ENCODE results near the gene CHD3.
"Not testable (repeated sequence)": the region's sequence is repeated elsewhere in the genome, so short reads cannot be mapped to it uniquely, and the experiment has no call there.

CHD3 gene

DNA sequence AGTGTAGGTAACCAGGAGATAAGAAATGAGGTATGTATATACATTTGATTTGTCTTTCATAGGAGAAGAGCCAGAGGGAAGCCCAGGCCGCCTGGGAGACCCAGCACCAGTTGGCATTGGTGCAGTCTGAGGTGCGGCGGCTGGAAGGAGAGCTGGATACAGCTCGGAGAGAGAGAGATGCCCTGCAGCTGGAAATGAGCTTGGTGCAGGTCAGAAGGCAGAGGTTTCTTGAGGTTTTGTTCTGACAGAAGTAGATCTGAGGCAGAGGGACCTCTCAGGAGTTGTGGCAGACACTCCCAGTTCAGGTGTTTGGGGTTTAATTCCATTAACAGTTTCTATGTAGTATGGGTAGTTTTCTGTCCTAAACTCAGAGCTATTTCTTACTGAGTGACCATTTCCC lies 51.4 kb downstream of the CHD3 start:
- no peak for DNase-seq

DNA sequence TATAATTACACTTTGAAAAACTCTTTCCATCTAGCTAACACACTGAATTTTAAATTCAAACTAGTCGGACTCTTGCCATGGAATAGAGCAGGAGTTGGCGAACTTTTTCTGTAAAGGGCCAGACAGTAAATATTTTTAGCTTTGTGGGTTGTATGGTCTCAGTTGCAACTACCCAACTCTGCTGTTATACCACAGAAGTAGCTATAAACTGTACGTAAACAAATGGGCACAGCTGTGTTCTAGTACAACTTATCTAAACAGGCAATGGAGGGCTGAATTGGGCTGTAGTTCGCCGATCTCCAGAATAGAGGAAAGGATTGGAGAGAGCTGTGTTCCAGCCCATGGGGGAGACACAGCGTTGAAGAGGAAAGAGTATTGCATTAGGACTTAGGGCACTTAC lies 52.2 kb downstream of the CHD3 start:
- no peak for DNase-seq

DNA sequence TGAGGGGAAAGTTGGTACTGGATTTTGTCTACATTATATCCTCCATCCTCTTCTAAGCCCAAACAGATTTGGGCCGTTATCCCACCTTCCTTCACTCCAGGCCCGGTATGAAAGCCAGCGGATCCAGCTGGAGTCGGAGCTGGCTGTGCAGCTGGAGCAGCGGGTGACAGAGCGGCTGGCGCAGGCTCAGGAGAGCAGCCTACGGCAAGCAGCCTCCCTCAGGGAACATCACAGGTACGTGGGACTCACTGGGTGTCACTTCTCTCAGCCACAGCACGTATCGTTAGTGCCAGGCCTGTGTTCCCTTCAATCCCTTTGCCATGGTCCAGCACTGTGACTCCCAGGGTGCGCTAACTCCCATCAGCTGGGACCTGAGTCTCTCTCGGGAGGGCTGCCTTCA lies 54.7 kb downstream of the CHD3 start:
- DNase-seq, result no peak

DNA sequence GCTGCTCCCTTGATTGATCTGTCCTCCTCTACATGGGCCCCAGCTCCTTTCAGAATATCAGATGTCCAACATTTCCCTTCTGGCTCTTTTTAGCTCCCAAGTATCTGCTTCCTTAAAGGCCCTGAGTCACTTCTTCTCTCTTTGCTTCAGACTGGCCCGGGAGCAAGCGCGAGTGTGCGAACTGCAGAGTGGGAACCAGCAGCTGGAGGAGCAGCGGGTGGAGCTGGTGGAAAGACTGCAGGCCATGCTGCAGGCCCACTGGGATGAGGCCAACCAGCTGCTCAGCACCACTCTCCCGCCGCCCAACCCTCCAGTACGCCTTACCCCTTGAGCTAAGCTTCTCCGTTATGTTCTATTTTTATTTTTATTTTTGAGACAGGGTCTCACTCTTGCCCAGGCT lies 55.7 kb downstream of the CHD3 start:
- no peak for DNase-seq

DNA sequence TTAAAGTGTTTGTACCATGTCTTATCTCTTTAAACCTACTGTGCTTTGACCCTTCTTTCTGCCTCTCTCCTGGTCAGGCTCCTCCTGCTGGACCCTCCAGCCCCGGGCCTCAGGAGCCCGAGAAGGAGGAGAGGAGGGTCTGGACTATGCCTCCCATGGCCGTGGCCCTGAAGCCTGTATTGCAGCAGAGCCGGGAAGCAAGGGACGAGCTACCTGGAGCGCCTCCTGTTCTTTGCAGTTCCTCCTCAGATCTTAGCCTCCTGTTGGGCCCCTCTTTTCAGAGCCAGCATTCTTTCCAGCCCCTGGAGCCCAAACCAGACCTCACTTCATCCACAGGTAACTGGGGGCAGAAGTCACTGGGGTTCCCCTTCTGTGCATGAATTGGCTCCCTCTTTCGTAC lies 57.1 kb downstream of the CHD3 start:
- no peak for DNase-seq

DNA sequence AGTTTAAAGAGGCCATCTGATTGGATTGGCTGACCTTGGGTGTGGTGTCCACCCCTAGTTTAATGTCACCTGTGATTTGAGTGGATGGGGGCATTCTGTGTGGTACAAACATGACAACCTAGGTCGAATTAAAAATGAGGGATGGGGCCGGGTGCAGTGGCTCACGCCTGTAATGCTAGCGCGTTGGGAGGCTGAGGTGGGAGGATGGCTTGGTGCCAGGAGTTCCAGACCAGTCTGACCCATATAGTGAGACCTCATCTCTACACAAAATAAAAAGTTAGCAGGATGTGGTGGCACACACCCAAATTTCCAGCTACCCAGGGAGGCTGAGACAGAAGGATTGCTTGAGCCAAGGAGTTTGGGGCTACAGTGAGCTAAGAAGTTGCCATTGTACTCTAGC lies 57.9 kb downstream of the CHD3 start:
- DNase-seq, result no peak

DNA sequence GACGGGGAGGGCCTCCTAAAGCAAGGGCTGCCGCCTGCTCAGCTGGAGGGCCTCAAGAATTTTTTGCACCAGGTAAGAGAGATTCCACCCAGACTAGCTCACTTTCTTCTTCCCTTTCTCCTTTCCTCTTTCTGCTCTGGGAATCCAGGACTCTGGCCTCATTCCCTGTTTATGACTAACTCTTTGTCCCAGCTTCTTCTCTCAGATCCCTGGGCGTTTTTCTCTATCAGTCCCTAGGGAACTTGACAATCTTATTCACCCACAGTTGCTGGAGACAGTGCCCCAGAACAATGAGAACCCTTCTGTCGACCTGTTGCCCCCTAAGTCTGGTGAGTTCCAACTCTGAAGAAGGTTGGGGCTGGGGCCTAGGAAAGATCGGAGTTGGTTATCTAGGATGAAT lies 59.1 kb downstream of the CHD3 start:
- no peak for DNase-seq

DNA sequence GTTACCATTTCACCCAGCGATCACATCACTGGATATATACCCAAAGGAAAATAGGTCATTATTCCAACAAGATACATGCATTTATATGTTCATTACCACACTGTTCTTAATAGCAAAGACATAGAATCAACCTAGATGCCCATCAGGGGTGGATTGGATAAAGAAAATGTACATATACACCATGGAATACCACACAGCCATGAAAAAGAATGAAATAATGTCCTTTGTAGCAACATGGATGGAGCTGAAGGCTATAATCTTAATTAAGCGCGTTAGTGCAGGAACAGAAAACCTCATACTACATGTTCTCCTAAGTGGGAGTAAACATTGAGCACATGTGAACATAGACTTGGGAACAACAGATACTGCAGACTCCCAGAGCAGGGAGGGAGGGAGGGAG lies 62.0 kb downstream of the CHD3 start:
- DNase-seq, result no peak

DNA sequence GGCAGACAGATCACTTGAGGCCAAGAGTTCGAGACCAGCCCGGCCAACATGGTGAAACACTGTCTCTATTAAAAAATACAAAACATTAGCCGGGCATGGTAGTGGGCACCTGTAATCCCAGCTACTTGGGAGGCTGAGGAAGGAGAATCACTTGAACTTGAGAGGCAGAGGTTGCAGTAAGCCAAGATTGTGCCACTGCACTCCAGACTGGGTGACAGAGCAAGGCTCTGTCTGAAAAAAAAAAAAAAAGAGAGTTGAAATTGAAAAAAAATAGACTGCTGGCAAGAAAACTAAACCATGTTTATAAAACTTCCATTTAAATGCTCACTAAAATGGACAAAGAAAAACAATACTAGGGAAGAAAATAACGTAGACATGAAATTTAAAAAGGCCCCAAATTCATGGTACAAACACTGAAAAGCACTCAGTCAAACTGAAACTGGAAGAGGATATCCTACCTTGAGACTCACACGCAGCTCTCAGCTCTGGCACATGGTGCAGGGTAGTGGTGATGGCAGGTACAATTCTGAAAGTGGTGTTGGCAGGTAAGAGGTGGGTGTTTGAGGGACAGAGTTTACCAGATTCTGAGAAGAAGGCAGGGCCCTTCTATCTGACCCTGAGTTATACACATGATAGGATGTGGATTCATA lies 62.7 kb downstream of the CHD3 start:
- peak; percentile 68 for DNase-seq

DNA sequence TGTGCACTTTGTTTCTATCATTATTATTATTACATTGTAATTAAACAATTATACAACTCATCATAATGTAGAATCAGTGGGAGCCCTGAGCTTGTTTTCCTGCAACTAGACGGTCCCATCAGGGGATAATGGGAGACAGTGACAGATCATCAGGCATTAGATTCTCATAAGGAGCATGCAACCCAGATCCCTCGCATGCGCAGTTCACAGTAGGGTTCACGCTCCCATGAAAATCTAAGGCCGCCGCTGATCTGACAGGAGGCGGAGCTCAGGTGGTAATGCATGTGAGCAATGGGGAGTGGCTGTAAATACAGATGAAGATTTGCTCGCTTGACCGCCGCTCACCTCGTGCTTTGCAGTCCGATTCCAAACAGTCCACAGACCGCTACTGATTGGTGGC lies 64.7 kb downstream of the CHD3 start:
- DNase-seq, result not testable (repeated sequence)

DNA sequence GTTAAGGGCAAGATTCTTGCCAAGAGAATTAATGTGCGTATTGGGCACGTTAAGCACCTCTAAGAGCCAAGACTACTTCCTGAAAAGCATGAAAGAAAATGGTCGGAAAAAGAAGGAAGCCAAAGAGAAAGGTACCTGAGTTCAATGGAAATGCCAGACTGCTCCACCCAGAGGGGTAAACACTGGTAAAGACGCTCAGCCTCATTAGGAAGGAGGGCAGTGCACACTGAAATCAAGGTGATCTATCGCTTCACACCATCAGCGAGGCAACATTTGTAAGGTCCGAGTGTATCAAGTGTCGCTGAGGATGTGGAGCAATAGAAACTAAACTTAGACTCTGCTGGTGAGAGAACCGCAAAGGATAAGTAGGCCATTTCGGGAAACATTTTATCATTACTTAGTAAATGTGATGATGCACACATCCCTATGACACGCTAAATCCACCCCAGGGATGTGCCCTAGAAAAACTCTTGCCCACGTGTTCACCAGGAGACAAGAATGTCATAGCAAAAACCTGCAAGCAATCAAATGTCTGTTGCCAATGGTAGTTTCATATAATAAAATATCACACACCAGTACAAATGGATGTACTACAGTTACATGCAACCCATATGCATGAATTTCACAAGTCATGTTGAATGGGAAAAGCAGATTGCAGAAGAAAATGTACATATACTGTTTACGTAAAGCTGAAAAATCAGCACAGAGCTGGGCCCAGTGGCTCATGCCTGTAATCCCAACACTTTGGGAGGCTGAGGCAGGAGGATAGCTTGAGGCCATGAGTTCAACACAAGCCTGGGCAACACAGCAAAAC lies 67.0 kb downstream of the CHD3 start:
- DNase-seq, result no peak

DNA sequence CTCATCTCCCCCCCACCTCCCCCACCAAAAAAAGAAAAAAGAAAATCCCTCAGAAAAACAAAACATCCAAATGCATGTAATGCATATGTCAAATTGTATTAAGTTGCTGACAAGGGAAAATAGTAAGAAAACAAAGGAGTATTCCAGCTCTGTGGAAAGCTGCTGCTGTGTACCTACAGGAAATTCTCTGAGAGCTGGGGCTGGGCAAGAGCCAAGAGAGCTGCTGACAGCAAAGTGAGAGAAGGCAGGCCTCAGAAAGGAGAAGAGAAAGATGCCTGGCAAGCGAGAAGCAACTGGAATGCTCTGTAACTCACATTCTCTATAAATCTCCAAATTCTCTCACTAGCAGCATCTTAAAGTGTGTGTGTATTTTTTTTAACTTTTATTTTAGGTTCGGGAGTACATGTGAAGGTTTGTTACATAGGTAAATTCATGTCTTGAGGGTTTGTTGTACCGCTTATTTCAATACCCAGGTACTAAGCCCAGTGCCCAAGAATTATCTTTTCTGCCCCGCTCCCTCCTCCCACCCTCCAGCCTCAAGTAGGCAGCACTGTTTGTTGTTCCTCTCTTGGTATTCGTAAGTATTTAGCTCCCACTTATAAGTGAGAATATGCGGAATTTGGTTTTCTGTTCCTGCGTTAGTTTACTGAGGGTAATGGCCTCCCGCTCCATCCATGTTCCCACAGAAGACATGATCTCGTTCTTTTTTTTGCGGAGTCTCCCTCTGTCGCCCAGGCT lies 67.8 kb downstream of the CHD3 start:
- no peak for DNase-seq

DNA sequence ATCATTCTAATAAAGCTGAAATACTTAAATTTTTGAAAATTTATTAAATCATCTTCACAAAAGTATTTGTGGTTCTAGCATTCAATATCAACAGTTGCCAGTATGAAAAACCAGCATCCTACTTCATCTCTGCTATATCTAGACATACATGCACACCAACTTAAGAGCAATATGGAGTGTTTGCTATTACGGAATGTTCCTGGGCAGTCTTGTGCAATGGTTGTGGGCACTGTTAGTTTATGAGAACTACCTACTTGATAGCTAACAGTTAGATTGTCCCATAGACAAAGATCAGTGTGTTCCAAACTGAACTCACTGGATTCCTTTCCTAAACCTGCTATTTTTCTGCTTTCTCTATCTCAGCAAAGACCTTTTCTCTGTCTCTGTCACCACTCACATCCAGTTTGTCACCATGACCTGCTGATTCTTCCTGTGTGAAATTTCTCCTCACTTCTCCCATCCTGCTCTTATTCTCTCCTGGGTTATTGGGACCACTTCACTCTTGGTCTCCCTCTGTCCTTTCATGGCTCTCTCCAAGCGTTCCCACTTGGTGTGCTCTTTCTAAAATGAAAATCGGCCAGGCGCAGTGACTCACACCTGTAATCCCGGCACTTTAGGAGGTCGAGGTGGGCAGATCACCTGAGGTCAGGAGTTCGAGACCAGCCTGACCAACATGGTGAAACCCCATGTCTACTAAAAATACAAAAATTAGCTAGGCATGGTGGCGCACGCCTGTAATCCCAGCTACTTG lies 71.1 kb downstream of the CHD3 start:
- no peak for DNase-seq

DNA sequence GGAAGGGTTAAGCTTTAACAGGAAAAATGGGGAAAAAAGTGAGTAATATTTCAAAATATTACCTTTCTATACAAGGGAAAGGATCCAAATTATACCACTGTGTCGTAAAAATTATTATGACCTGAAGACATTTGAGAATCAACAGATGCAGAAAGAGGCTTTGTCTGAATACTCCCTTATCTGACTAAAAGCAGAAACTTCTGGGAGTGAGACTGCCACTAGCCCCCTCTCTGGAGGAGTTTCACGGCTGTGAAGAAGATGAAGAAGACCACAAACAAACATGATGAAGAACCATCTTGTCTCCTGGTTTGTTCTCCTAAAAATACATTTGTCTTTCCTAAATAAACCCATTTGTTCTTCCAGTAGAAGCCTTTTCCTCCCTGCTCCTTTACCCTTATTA lies 72.8 kb downstream of the CHD3 start:
- DNase-seq, result no peak
